ENCODE results near the gene RPL3. TPM values are rescaled to one million over a fixed set of nuclear protein-coding genes. Genes with fewer than 3 reads are reported as not detected.

RPL3 gene
- polyA plus RNA-seq, 1 donor, result 3,924 TPM

GRCh38 chr22:39284142-39284980, 35.1 kb downstream of the RPL3 start:
- peaks cover 7% of the 10 kb centered on the region for H3K9me3 ChIP-seq (ENCODE audit: control insufficient read depth, low read depth, low read length)
- peaks cover 2% of the 10 kb centered on the region for H3K27me3 ChIP-seq (ENCODE audit: control insufficient read depth, insufficient read depth, low read length)
- H3K27ac ChIP-seq (ENCODE audit: low read length), result no peak overlapping the region
- no peak overlapping the region for H3K4me3 ChIP-seq (ENCODE audit: low read length)
- H3K36me3 ChIP-seq (ENCODE audit: control insufficient read depth, insufficient read depth, low read length), result no peaks in the 10 kb centered on the region
- DNase-seq, result no peak
- H3K4me1 ChIP-seq (ENCODE audit: control insufficient read depth, insufficient read depth, low read length), result no peaks in the 10 kb centered on the region
- no CpG with 5 or more reads among the region's 19 CpGs for WGBS (ENCODE audit: insufficient coverage, low lambda C conversion rate)

GRCh38 chr22:39283322-39284141, 35.9 kb downstream of the RPL3 start:
- no CpG with 5 or more reads among the region's 27 CpGs for WGBS (ENCODE audit: insufficient coverage, low lambda C conversion rate)
- Histone ChIP-seq H3K4me1 (ENCODE audit: control insufficient read depth, insufficient read depth, low read length) (no peaks in the 10 kb centered on the region), H3K27me3 (ENCODE audit: control insufficient read depth, insufficient read depth, low read length) (peaks cover 4% of the 10 kb centered on the region), H3K27ac (ENCODE audit: low read length) (no peak overlapping the region), H3K4me3 (ENCODE audit: low read length) (no peak overlapping the region), H3K9me3 (ENCODE audit: control insufficient read depth, low read depth, low read length) (peaks cover 7% of the 10 kb centered on the region), H3K36me3 (ENCODE audit: control insufficient read depth, insufficient read depth, low read length) (no peaks in the 10 kb centered on the region)
- no peak for DNase-seq

- no peak for DNase-seq
- Histone ChIP-seq H3K4me1 (ENCODE audit: control insufficient read depth, insufficient read depth, low read length) (no peaks in the 10 kb centered on the region), H3K27me3 (ENCODE audit: control insufficient read depth, insufficient read depth, low read length) (peaks cover 4% of the 10 kb centered on the region), H3K4me3 (ENCODE audit: low read length) (no peak overlapping the region), H3K27ac (ENCODE audit: low read length) (no peak overlapping the region), H3K36me3 (ENCODE audit: control insufficient read depth, insufficient read depth, low read length) (no peaks in the 10 kb centered on the region), H3K9me3 (ENCODE audit: control insufficient read depth, low read depth, low read length) (peaks cover 7% of the 10 kb centered on the region)
- WGBS (ENCODE audit: insufficient coverage, low lambda C conversion rate), result no CpG with 5 or more reads among the region's 9 CpGs
Measured at GRCh38 chr22:39282645-39283321, 36.6 kb downstream of the RPL3 start.

GRCh38 chr22:39281126-39281525, 38.3 kb downstream of the RPL3 start:
- Histone ChIP-seq H3K27ac (ENCODE audit: low read length) (no peak overlapping the region), H3K4me1 (ENCODE audit: control insufficient read depth, insufficient read depth, low read length) (no peaks in the 10 kb centered on the region)
- DNase-seq, result no peak

DNA sequence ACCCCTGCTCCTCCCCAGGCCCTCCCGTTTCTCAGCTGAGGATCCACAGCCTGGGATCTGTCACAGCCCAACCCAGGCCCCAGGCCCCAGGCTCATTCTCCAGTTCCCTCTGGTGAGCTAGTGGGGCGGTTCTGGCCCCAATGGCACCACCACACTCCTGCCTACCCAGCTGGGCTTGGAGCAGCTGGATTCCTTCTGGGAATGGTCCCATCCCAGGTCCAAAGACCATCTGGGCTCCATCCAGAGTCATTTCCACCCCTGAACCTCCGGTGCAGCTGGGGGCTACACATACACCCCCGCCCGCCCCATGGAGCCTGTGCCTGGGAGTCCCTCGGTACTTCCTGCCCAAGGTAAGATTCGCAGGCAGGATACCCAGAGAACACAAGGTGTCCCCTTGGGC, 39.2 kb downstream of the RPL3 start:
- H3K4me3 ChIP-seq (ENCODE audit: low read length), result no peak overlapping the region
- peaks cover 4% of the 10 kb centered on the region for H3K27me3 ChIP-seq (ENCODE audit: control insufficient read depth, insufficient read depth, low read length)
- H3K4me1 ChIP-seq (ENCODE audit: control insufficient read depth, insufficient read depth, low read length), result no peaks in the 10 kb centered on the region
- no peak for DNase-seq
- no CpG with 5 or more reads among the region's 7 CpGs for WGBS (ENCODE audit: insufficient coverage, low lambda C conversion rate)
- H3K36me3 ChIP-seq (ENCODE audit: control insufficient read depth, insufficient read depth, low read length), result no peaks in the 10 kb centered on the region
- H3K27ac ChIP-seq (ENCODE audit: low read length), result no peak overlapping the region
- peaks cover 6% of the 10 kb centered on the region for H3K9me3 ChIP-seq (ENCODE audit: control insufficient read depth, low read depth, low read length)

More at GRCh38 chr22:39281126-39281525, 38.3 kb downstream of the RPL3 start:
- WGBS (ENCODE audit: insufficient coverage, low lambda C conversion rate), result 100% methylated on average over 1 of the region's 6 CpGs
- Histone ChIP-seq H3K27me3 (ENCODE audit: control insufficient read depth, insufficient read depth, low read length) (peaks cover 4% of the 10 kb centered on the region), H3K36me3 (ENCODE audit: control insufficient read depth, insufficient read depth, low read length) (no peaks in the 10 kb centered on the region), H3K9me3 (ENCODE audit: control insufficient read depth, low read depth, low read length) (peaks cover 7% of the 10 kb centered on the region), H3K4me3 (ENCODE audit: low read length) (no peak overlapping the region)

GRCh38 chr22:39279170-39279850, 40.1 kb downstream of the RPL3 start:
- WGBS (ENCODE audit: insufficient coverage, low lambda C conversion rate), result 40% methylated on average over 1 of the region's 23 CpGs

GRCh38 chr22:39278040-39278439, 41.4 kb downstream of the RPL3 start:
- no peaks in the 10 kb centered on the region for H3K9me3 ChIP-seq (ENCODE audit: control insufficient read depth, low read depth, low read length)
- no peaks in the 10 kb centered on the region for H3K4me1 ChIP-seq (ENCODE audit: control insufficient read depth, insufficient read depth, low read length)
- no peaks in the 10 kb centered on the region for H3K36me3 ChIP-seq (ENCODE audit: control insufficient read depth, insufficient read depth, low read length)
- peaks cover 4% of the 10 kb centered on the region for H3K27me3 ChIP-seq (ENCODE audit: control insufficient read depth, insufficient read depth, low read length)
- WGBS (ENCODE audit: insufficient coverage, low lambda C conversion rate), result no CpG with 5 or more reads among the region's 13 CpGs
- H3K27ac ChIP-seq (ENCODE audit: low read length), result no peak overlapping the region
- no peak for DNase-seq
- H3K4me3 ChIP-seq (ENCODE audit: low read length), result no peak overlapping the region

More at GRCh38 chr22:39279170-39279850, 40.1 kb downstream of the RPL3 start:
- H3K4me3 ChIP-seq (ENCODE audit: low read length), result no peak overlapping the region
- no peaks in the 10 kb centered on the region for H3K9me3 ChIP-seq (ENCODE audit: control insufficient read depth, low read depth, low read length)
- no peak for DNase-seq
- H3K27me3 ChIP-seq (ENCODE audit: control insufficient read depth, insufficient read depth, low read length), result peaks cover 4% of the 10 kb centered on the region
- no peaks in the 10 kb centered on the region for H3K36me3 ChIP-seq (ENCODE audit: control insufficient read depth, insufficient read depth, low read length)
- H3K27ac ChIP-seq (ENCODE audit: low read length), result no peak overlapping the region
- no peaks in the 10 kb centered on the region for H3K4me1 ChIP-seq (ENCODE audit: control insufficient read depth, insufficient read depth, low read length)

DNA sequence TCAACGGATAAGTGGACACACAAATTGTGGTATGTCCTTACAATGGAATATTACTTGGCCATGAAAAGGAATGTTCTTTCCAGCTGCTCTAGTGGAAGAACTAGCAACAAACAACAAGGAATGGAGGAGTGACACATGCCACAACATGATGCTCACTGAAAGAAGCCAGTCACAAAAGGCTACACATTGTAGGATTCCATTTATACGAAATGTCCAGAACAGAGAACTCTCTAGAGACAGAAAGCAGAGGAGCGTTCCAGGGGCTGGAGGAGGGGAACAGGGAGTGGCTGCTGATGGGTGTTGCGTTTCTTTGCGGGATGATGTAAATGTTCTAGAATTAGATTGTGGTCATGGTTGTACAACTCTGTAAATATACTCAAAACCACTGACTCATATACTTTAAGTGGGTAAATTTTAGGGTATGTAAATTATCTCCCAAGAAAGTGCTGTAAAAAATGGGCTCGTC, 42.2 kb downstream of the RPL3 start:
- H3K36me3 ChIP-seq (ENCODE audit: control insufficient read depth, insufficient read depth, low read length), result no peaks in the 10 kb centered on the region
- no peaks in the 10 kb centered on the region for H3K9me3 ChIP-seq (ENCODE audit: control insufficient read depth, low read depth, low read length)
- no peak overlapping the region for H3K27ac ChIP-seq (ENCODE audit: low read length)
- no peak overlapping the region for H3K4me3 ChIP-seq (ENCODE audit: low read length)
- peaks cover 4% of the 10 kb centered on the region for H3K27me3 ChIP-seq (ENCODE audit: control insufficient read depth, insufficient read depth, low read length)
- H3K4me1 ChIP-seq (ENCODE audit: control insufficient read depth, insufficient read depth, low read length), result no peaks in the 10 kb centered on the region
- DNase-seq, result no peak
- no CpG with 5 or more reads among the region's 6 CpGs for WGBS (ENCODE audit: insufficient coverage, low lambda C conversion rate)

DNA sequence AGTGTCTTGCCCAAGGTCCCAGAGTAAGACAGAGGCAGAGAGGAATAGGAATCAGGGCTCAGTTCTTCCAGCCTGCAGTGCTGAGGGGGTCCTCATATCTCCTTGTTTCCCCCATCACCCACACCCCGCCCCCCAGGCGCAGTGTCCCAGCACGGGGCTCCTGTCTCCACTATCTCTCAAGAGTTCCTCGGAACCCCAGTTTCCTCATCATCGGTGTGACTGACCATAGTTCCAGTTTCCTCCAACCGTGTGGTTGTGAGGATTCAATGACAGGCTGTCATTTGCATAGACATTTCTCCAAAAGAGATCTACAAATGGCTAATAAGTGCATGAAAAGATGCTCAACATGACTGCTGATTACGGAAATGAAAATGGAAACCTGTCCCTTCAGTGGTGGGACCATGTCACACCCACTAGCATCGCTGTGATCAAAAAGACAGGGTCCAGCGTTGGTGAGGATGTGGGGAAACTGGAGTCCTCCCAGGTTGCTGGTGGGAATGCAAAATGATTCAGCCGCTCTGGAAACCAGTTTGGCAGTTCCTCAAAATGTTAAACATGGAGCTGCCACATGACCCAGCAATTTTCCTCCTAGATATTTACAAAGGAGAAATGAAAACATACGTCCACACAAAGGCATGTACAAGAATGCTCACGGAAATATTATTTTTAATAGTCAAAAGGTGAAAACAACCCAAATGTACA, 42.8 kb downstream of the RPL3 start:
- peaks cover 4% of the 10 kb centered on the region for H3K27me3 ChIP-seq (ENCODE audit: control insufficient read depth, insufficient read depth, low read length)
- 82% methylated on average over 5 of the region's 12 CpGs for WGBS (ENCODE audit: insufficient coverage, low lambda C conversion rate)
- no peak overlapping the region for H3K4me3 ChIP-seq (ENCODE audit: low read length)
- no peaks in the 10 kb centered on the region for H3K4me1 ChIP-seq (ENCODE audit: control insufficient read depth, insufficient read depth, low read length)
- DNase-seq, result no peak
- H3K27ac ChIP-seq (ENCODE audit: low read length), result no peak overlapping the region
- no peaks in the 10 kb centered on the region for H3K9me3 ChIP-seq (ENCODE audit: control insufficient read depth, low read depth, low read length)
- H3K36me3 ChIP-seq (ENCODE audit: control insufficient read depth, insufficient read depth, low read length), result no peaks in the 10 kb centered on the region

Measured in large intestine (tissue), 3 donors.